ENCODE data around the gene SEMA3E. TPM values are rescaled to one million over a fixed set of nuclear protein-coding genes. Genes with fewer than 3 reads are reported as not detected.

Gene SEMA3E
- total and polyA plus RNA-seq, 10 of the 15 experiments (the other 5 are each of a cell fraction or from before 2014, with no cell fraction given) = 0.08 to 2.0 (median 0.82) TPM

- no peak for TF ChIP-seq MEF2A (IDR thresholded peaks at IDR 0.05; ENCODE audit: insufficient read depth, low read depth, low read length)
Observed at GRCh38 chr7:83362871-83363550, 285.9 kb downstream of the SEMA3E start (continued).

GRCh38 chr7:83359108-83359507 is 289.8 kb downstream of the SEMA3E start:
- Histone ChIP-seq H3K4me2 (ENCODE audit: control insufficient read depth, insufficient read depth) (no peak overlapping the region), H3K27ac (ENCODE audit: control insufficient read depth, insufficient read depth) (no peak overlapping the region), H3K4me1 (ENCODE audit: control insufficient read depth, insufficient read depth, low read length) (no peaks in the 10 kb centered on the region), H3K9ac (ENCODE audit: control insufficient read depth, insufficient read depth, low read length) (no peak overlapping the region), H3K79me2 (ENCODE audit: control insufficient read depth, insufficient read depth, low read length) (no peaks in the 10 kb centered on the region), H3K27me3 (replicated peaks in 1 of 2; ENCODE audit: control insufficient read depth in 2 of 2, insufficient read depth in 2 of 2, low read length in 1 of 2) (no peaks in the 10 kb centered on the region), H2AFZ (ENCODE audit: control insufficient read depth, low read depth, low read length) (no peak overlapping the region), H3K9me3 (replicated peaks; ENCODE audit: control insufficient read depth, insufficient read depth, low read length) (no peaks in the 10 kb centered on the region), H3K4me3 (no peak overlapping the region), H4K20me1 (ENCODE audit: control insufficient read depth, insufficient read depth) (no peaks in the 10 kb centered on the region), H3K36me3 (ENCODE audit: control insufficient read depth in 2 of 2, insufficient read depth in 2 of 2, low read length in 1 of 2) (no peaks in the 10 kb centered on the region)
- POLR2A ChIA-PET = no interaction called here
- WGBS (ENCODE audit: insufficient coverage, insufficient replicate concordance, low lambda C conversion rate, missing lambda C conversion rate) = 0% methylated on average over 1 of the region's 1 CpG
- ATAC-seq = no peak
- in situ Hi-C loops (cut with MboI) (no loop called here), intact Hi-C loops (cut with micrococcal nuclease; ENCODE audit: unreplicated experiment) (no loop called here)
- SMC1A ChIA-PET (ENCODE audit: uncharacterized antibody, unreplicated experiment) = no interaction called here
- no peak for DNase-seq (ENCODE audit: low read depth, low spot score)
- CTCF ChIA-PET = interaction anchor here (1.2 kb wide), 1 partner anchor 577 kb away, joined by 3 read pairs; no protein-coding TSS in a partner anchor
- no peak for FAIRE-seq
- RAD21 ChIA-PET (ENCODE audit: unreplicated experiment) = no interaction called here
- BruUV-seq (replicated peaks) = no TSS peak
- TF ChIP-seq KAT2A (conservative IDR thresholded peaks at IDR 0.05; ENCODE audit: control insufficient read depth, low read depth, low read length) (no peak), TAF1 (IDR thresholded peaks at IDR 0.05; ENCODE audit: borderline replicate concordance, low read depth, low read length) (no peak), ZNF622 (IDR thresholded peaks at IDR 0.05) (no peak), ZZZ3 (IDR thresholded peaks at IDR 0.05; ENCODE audit: control insufficient read depth, insufficient read length, low read depth) (no peak), STAT1 (conservative IDR thresholded peaks at IDR 0.05) (no peak), ZNF274 (IDR thresholded peaks at IDR 0.05; ENCODE audit: insufficient read depth, insufficient read length) (no peak)
- TF ChIP-seq, protein P1, sequence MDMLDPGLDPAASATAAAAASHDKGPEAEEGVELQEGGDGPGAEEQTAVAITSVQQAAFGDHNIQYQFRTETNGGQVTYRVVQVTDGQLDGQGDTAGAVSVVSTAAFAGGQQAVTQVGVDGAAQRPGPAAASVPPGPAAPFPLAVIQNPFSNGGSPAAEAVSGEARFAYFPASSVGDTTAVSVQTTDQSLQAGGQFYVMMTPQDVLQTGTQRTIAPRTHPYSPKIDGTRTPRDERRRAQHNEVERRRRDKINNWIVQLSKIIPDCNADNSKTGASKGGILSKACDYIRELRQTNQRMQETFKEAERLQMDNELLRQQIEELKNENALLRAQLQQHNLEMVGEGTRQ (IDR thresholded peaks at IDR 0.05; ENCODE audit: borderline replicate concordance, low read depth, low read length) = no peak
- TF ChIP-seq, protein P2, sequence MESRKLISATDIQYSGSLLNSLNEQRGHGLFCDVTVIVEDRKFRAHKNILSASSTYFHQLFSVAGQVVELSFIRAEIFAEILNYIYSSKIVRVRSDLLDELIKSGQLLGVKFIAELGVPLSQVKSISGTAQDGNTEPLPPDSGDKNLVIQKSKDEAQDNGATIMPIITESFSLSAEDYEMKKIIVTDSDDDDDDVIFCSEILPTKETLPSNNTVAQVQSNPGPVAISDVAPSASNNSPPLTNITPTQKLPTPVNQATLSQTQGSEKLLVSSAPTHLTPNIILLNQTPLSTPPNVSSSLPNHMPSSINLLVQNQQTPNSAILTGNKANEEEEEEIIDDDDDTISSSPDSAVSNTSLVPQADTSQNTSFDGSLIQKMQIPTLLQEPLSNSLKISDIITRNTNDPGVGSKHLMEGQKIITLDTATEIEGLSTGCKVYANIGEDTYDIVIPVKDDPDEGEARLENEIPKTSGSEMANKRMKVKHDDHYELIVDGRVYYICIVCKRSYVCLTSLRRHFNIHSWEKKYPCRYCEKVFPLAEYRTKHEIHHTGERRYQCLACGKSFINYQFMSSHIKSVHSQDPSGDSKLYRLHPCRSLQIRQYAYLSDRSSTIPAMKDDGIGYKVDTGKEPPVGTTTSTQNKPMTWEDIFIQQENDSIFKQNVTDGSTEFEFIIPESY (IDR thresholded peaks at IDR 0.05) = no peak
- TF ChIP-seq, protein P3, sequence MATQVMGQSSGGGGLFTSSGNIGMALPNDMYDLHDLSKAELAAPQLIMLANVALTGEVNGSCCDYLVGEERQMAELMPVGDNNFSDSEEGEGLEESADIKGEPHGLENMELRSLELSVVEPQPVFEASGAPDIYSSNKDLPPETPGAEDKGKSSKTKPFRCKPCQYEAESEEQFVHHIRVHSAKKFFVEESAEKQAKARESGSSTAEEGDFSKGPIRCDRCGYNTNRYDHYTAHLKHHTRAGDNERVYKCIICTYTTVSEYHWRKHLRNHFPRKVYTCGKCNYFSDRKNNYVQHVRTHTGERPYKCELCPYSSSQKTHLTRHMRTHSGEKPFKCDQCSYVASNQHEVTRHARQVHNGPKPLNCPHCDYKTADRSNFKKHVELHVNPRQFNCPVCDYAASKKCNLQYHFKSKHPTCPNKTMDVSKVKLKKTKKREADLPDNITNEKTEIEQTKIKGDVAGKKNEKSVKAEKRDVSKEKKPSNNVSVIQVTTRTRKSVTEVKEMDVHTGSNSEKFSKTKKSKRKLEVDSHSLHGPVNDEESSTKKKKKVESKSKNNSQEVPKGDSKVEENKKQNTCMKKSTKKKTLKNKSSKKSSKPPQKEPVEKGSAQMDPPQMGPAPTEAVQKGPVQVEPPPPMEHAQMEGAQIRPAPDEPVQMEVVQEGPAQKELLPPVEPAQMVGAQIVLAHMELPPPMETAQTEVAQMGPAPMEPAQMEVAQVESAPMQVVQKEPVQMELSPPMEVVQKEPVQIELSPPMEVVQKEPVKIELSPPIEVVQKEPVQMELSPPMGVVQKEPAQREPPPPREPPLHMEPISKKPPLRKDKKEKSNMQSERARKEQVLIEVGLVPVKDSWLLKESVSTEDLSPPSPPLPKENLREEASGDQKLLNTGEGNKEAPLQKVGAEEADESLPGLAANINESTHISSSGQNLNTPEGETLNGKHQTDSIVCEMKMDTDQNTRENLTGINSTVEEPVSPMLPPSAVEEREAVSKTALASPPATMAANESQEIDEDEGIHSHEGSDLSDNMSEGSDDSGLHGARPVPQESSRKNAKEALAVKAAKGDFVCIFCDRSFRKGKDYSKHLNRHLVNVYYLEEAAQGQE (IDR thresholded peaks at IDR 0.05; ENCODE audit: low read depth, low read length) = no peak
- TF ChIP-seq, protein P4, sequence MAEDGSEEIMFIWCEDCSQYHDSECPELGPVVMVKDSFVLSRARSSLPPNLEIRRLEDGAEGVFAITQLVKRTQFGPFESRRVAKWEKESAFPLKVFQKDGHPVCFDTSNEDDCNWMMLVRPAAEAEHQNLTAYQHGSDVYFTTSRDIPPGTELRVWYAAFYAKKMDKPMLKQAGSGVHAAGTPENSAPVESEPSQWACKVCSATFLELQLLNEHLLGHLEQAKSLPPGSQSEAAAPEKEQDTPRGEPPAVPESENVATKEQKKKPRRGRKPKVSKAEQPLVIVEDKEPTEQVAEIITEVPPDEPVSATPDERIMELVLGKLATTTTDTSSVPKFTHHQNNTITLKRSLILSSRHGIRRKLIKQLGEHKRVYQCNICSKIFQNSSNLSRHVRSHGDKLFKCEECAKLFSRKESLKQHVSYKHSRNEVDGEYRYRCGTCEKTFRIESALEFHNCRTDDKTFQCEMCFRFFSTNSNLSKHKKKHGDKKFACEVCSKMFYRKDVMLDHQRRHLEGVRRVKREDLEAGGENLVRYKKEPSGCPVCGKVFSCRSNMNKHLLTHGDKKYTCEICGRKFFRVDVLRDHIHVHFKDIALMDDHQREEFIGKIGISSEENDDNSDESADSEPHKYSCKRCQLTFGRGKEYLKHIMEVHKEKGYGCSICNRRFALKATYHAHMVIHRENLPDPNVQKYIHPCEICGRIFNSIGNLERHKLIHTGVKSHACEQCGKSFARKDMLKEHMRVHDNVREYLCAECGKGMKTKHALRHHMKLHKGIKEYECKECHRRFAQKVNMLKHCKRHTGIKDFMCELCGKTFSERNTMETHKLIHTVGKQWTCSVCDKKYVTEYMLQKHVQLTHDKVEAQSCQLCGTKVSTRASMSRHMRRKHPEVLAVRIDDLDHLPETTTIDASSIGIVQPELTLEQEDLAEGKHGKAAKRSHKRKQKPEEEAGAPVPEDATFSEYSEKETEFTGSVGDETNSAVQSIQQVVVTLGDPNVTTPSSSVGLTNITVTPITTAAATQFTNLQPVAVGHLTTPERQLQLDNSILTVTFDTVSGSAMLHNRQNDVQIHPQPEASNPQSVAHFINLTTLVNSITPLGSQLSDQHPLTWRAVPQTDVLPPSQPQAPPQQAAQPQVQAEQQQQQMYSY (CRISPR knock-in tag; IDR thresholded peaks at IDR 0.05) = no peak

Data from GM12878 (cell line).